HepG2 (cell line): ENCODE measurements around the gene TMEM127. TPM values are rescaled to one million over a fixed set of nuclear protein-coding genes. Genes with fewer than 3 reads are reported as not detected.

Source experiments
- AFF4 ChIP-seq: sonication (generic); formaldehyde crosslinking; IDR thresholded peaks from 2 replicates; pipeline ENCODE4 v1.4.0; 2020; ENCODE audit warnings: missing genetic modification reagents
- FOXK1 ChIP-seq: sonication (generic); formaldehyde crosslinking; IDR thresholded peaks from 2 replicates; pipeline ENCODE4 v1.4.0; 2020; ENCODE audit warnings: low read depth, missing genetic modification reagents, borderline replicate concordance
- NFRKB ChIP-seq: fragments of 450-650 bp; IDR thresholded peaks from 2 replicates; pipeline ENCODE4 v1.6.1; 2017
- RBM22 ChIP-seq: fragments of 200-400 bp; formaldehyde crosslinking; optimal IDR thresholded peaks from 2 replicates; pipeline ENCODE3; 2017; ENCODE audit warnings: mild to moderate bottlenecking, low read length, moderate library complexity
- REL ChIP-seq: sonication (generic); formaldehyde crosslinking; conservative IDR thresholded peaks from 2 replicates; pipeline ENCODE4 v1.8.0; 2022; ENCODE audit warnings: mild to moderate bottlenecking, missing genetic modification reagents, moderate library complexity
- REXO4 ChIP-seq: sonication (generic); formaldehyde crosslinking; IDR thresholded peaks from 2 replicates; pipeline ENCODE4 v1.8.0; 2022; ENCODE audit warnings: missing genetic modification reagents, mild to moderate bottlenecking, borderline replicate concordance
- SNAI1 ChIP-seq: sonication (generic); formaldehyde crosslinking; IDR thresholded peaks from 2 replicates; pipeline ENCODE4 v1.5.0; 2020; ENCODE audit warnings: mild to moderate bottlenecking, missing genetic modification reagents, borderline replicate concordance
- SP1 ChIP-seq, 2 experiments: fragments of 450-650 bp in 1 of 2; sonication (generic) in 1 of 2; formaldehyde crosslinking in 1 of 2; IDR thresholded peaks; 2 replicates each; pipeline versions ENCODE4 v1.4.0 to v1.6.1; 2016 to 2020; ENCODE audit warnings: missing genetic modification reagents in 1 of 2
- THRA ChIP-seq: sonication (generic); formaldehyde crosslinking; IDR thresholded peaks from 2 replicates; pipeline ENCODE4 v1.4.0; 2020; ENCODE audit warnings: missing genetic modification reagents, borderline replicate concordance
- ZNF101 ChIP-seq: sonication (generic); formaldehyde crosslinking; IDR thresholded peaks from 2 replicates; pipeline ENCODE4 v1.4.0; 2020; ENCODE audit warnings: mild to moderate bottlenecking, low read depth, missing genetic modification reagents, borderline replicate concordance
- ZNF20 ChIP-seq: sonication (generic); formaldehyde crosslinking; IDR thresholded peaks from 2 replicates; pipeline ENCODE4 v1.4.0; 2020; ENCODE audit warnings: mild to moderate bottlenecking, moderate library complexity, missing genetic modification reagents
- ZNF296 ChIP-seq: sonication (generic); formaldehyde crosslinking; conservative IDR thresholded peaks from 2 replicates; pipeline ENCODE4 v1.5.0; 2020; ENCODE audit warnings: mild to moderate bottlenecking, missing genetic modification reagents
- ZNF318 ChIP-seq: sonication (generic); formaldehyde crosslinking; IDR thresholded peaks from 2 replicates; pipeline ENCODE4 v1.4.0; 2020; ENCODE audit warnings: mild to moderate bottlenecking, missing genetic modification reagents
- ZNF430 ChIP-seq: sonication (generic); formaldehyde crosslinking; IDR thresholded peaks from 2 replicates; pipeline ENCODE4 v1.9.0; 2021; ENCODE audit warnings: mild to moderate bottlenecking, missing genetic modification reagents
- polyA plus RNA-seq, 8 experiments: library from polyadenylated mRNA; depleted of rRNA in 3 of 8; stranded (reverse) in 7 of 8; unstranded in 1 of 8; fragments of >200 nt; fragmentation: Illumina TruSeq in 4 of 8; extraction: Trizol in 4 of 8; gene quantifications; 2 replicates each; pipeline versions ENCODE4 v1.2.1 to v1.2.3, GENCODE V29; 2011 to 2016; ENCODE audit warnings: low read depth in 4 of 8, missing spikeins in 1 of 8, mixed read lengths in 1 of 8; ENCODE audit not compliant: insufficient read depth in 1 of 8
- total RNA-seq, 5 experiments: library from RNA; depleted of rRNA; stranded (reverse); fragments of >200 nt; fragmentation: Illumina TruSeq; extraction: Trizol; gene quantifications; 2 replicates each; pipeline ENCODE4 v1.2.3, GENCODE V29; 2016; ENCODE audit warnings: low read depth in 1 of 5

Gene TMEM127
- total and polyA plus RNA-seq, 2 of the 13 experiments (the other 11 are each of a cell fraction or from before 2014, with no cell fraction given): 21.5 to 33.9 TPM

- TF ChIP-seq AFF4 (CRISPR knock-in tag) (no peak), RBM22 (no peak), ZNF101 (CRISPR knock-in tag) (0 out of 2 replicates have a peak, but pooled peaks have one; percentile 85), ZNF20 (CRISPR knock-in tag) (no peak), SP1 (IDR thresholded peaks at IDR 0.05) (no peak), SP1 (CRISPR knock-in tag; IDR thresholded peaks at IDR 0.05) (peak; percentile 75), ZNF318 (CRISPR knock-in tag) (peak; percentile 81; the same call in 1 of the 2 replicates), THRA (no peak), ZNF296 (peak; percentile 79; the same call in 1 of the 2 replicates), ZNF430 (CRISPR knock-in tag) (peak; percentile 98), REL (CRISPR knock-in tag) (peak; percentile 88; the same call in 1 of the 2 replicates), SNAI1 (peak; percentile 75), FOXK1 (peak; percentile 70; the same call in 1 of the 2 replicates), REXO4 (CRISPR knock-in tag) (0 out of 2 replicates have a peak, but pooled peaks have one; percentile 52), NFRKB (no peak)
Measured at GRCh38 chr2:96208143-96209010, 57.4 kb downstream of the TMEM127 start, which contains the start of gene STARD7 (continued).
